Measurements from ENCODE around the gene NLGN2.

NLGN2 gene

DNA sequence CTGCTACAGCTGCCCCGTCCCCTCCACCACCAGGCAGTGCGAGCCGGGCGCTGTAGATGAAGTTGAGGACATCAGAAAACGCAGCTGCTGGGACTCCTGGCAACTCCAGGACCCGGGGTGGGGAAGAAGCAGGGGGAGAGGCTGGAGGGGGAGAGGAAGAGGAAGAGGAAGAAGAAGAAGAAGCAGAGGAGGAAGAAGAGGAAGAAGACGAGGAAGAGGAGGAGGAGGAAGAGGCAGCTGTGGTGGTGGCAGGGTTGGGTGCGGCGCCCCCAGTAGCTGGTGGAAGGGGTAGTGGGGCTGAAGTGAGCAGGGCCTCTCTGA is 58.6 kb downstream of the NLGN2 start:
- no peak for DNase-seq (ENCODE audit: low spot score)

DNA sequence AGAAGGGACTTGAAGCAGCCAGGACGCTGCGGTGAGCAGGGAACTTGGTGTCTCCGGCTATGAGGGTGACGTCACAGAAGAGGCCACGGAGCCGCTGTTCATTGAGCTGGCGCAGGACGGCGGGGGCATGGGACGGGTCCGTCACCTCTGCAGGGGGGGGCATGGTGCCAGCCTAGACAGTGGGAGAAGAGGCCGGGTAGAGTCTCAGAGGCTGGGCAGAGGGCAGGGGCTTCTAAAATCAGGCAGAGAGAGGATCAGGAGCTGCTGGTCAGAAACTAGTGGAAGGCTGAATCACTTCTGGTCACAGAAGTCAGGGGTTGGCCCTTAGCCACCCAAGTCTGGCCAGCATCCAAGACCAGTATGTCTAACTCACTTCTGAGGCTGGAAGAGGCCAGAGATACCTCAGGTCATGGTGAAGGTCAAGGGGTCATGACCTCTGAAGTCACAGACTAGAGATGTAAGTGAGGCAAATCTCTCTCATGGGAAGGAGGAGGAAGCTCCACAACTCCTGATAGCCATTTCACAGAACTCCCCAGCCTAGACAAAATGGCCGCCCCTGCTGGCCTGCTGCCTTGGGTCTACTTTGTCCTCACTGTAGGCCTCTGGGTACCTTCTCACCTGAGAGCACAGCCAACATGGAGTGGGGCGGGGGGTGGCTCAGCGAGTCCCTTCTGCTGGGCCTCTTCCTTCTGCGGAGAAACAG is 59.1 kb downstream of the NLGN2 start:
- DNase-seq (ENCODE audit: low spot score), result peak; percentile 44

DNA sequence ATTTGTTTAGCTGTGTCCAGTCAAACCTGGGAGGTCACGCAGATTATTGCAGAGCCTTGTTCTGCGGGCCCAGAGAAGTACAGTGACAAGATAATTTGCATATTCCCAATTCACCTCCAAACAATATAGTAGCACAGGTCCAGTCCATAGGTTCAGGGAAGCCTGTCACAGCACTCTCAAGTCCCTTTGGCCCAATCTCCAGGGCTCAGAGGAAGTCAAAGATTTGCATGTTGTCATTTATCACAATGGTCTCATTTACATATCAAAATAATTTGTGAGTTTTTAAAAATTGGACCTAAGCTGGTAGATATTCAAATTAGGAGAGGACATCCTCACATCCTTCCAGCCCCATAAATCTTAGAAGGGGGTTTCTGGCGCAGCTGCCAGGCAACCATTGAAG is 59.9 kb downstream of the NLGN2 start:
- no peak for DNase-seq (ENCODE audit: low spot score)

DNA sequence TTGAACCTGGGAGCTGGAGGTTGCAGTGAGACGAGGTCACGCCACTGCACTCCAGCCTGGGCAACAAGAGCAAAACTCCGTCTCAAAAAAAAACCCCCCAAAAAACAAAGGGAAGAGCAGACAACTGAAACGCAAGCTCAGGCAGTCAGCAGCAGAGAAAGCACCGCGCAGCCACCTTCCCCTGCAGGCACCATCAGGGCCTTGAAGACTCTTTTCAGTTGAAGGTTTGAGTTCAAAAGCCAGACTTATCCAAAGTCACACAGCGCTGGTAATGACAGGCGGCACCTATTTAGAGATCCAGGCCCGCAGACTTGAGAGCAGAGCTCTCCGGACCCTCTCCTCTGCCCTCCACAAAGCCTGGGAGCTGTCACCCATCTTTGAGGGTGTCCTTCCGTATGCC is 60.6 kb downstream of the NLGN2 start:
- DNase-seq (ENCODE audit: low spot score), result no peak

DNA sequence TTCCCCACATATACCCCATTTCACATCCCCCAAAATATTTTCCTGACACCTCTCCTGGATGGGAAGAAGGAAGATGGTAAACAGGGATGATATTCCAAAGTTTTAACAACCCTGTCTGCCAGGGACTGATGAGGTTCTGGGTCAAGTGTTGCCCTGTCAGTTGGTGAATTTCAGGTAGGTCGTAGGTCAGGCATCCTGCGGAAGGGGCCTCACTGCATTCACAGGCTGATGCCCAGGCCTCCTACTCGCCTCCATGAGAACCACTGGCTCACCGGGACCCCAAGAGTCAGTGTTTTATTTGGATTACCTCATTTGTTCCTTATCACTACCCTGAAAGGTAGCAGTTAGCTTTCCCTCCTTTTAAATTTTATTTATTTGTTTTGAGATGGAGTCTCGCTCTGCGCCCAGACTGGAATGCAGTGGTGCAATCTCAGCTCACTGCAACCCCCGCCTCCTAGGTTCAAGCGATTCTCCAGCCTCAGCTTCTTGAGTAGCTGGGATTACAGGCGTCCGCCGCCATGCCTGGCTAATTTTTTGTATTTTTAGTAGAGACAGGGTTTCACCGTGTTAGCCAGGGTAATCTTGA is 61.3 kb downstream of the NLGN2 start:
- DNase-seq (ENCODE audit: low spot score), result no peak

Data from cerebellar cortex (tissue), 1 donor.